Stomach smooth muscle (tissue), 2 donors: ENCODE data around the gene CUEDC2.

Experiments used
- H3K27ac ChIP-seq: one replicate; pipeline ENCODE4 v1.7.0; 2013; ENCODE audit warnings: mild to moderate bottlenecking, low read length, inconsistent platforms
- H3K27me3 ChIP-seq, 2 donors: one replicate each; pipeline ENCODE4 v1.7.0; 2013; ENCODE audit warnings: low read length in 2 of 2; ENCODE audit not compliant: insufficient read depth in 2 of 2, control insufficient read depth in 1 of 2
- H3K36me3 ChIP-seq, 2 donors: one replicate each; pipeline ENCODE4 v1.7.0; 2013; ENCODE audit warnings: low read length in 2 of 2; ENCODE audit not compliant: control insufficient read depth in 2 of 2, insufficient read depth in 2 of 2
- H3K4me1 ChIP-seq: one replicate; pipeline ENCODE4 v1.7.0; 2013; ENCODE audit warnings: low read length; ENCODE audit not compliant: control insufficient read depth, insufficient read depth
- H3K4me3 ChIP-seq, 2 donors: one replicate each; pipeline ENCODE4 v1.7.0; 2013; ENCODE audit warnings: low read length in 2 of 2
- H3K9ac ChIP-seq, 2 donors: one replicate each; pipeline ENCODE4 v1.7.0; 2013; ENCODE audit warnings: low read length in 2 of 2, mild to moderate bottlenecking in 1 of 2
- H3K9me3 ChIP-seq, 2 donors: one replicate each; pipeline ENCODE4 v1.7.0; 2013; ENCODE audit warnings: low read length in 2 of 2; ENCODE audit not compliant: control insufficient read depth in 2 of 2
- donor health status: healthy.
- donor health status: Pancreatic carcinoma.

CUEDC2 gene

GRCh38 chr10:102453502-102453901 is 21.1 kb upstream of the CUEDC2 start:
- no peak overlapping the region for H3K27ac ChIP-seq
- H3K9ac ChIP-seq: no peak overlapping the region
- H3K9me3 ChIP-seq: no peaks in the 10 kb centered on the region
- peaks cover 13% of the 10 kb centered on the region for H3K4me1 ChIP-seq
- H3K36me3 ChIP-seq: no peaks in the 10 kb centered on the region
- H3K27me3 ChIP-seq: no peaks in the 10 kb centered on the region
- H3K4me3 ChIP-seq: no peak overlapping the region

GRCh38 chr10:102452672-102453340 is 20.4 kb upstream of the CUEDC2 start:
- H3K4me3 ChIP-seq: no peak overlapping the region
- peaks cover 13% of the 10 kb centered on the region for H3K4me1 ChIP-seq
- no peaks in the 10 kb centered on the region for H3K36me3 ChIP-seq
- no peaks in the 10 kb centered on the region for H3K9me3 ChIP-seq
- H3K27ac ChIP-seq: peak overlapping the region; percentile 37
- no peak overlapping the region for H3K9ac ChIP-seq
- no peaks in the 10 kb centered on the region for H3K27me3 ChIP-seq

GRCh38 chr10:102451105-102451969 is 19.0 kb upstream of the CUEDC2 start, which contains the start of gene C10orf95:
Gene C10orf95, minus strand, starts transcription at chr10:102451543. Its CDS starts 450 bp downstream, at chr10:102451093.
- Histone ChIP-seq H3K4me1 (peaks cover 13% of the 10 kb centered on the region), H3K9ac (peak within 1 kb of the TSS; percentile 58 to 83), H3K36me3 (no peaks in the 10 kb centered on the region), H3K27me3 (no peaks in the 10 kb centered on the region), H3K4me3 (peak within 1 kb of the TSS; percentile 87 to 95), H3K9me3 (no peaks in the 10 kb centered on the region), H3K27ac (peak within 1 kb of the TSS; percentile 60)

DNA sequence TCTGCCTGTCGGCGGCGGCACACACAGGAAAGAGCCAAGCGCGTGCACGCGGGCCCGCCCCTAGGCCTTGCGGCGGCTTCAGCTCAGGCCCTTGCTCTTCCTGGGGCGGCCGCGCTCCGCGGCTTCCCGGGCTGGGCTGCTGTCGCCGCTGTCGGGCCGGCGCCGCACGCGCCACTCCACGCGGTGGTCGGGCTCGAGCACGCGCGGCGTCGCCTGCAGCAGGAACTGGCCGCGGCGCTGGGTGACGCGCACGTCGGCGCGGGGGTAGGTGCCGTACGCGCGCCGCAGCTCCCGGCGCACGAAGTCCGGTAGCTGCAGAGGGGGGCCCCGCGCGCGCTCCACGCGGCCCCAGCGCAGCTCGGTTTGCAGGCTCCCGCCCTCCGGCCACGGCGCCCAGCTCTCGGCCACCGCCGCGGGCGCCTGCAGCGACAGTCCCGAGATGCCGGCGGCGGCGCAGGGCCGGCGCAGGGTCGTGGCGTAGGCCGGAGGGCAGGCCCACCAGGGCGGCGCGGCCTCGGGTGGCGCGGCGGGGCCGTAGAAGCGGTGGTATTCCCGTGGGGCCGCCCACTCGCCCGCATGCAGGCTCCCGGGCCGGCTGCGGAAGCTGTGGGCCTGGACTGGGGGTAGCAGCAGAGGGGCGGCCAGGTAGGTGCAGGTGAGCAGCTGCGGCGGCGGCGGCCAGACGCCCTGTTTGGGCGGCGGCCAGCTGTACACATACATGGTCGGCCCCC is 18.2 kb upstream of the CUEDC2 start:
- Histone ChIP-seq H3K9ac (peak overlapping the region; percentile 79 to 83), H3K9me3 (no peaks in the 10 kb centered on the region), H3K27me3 (no peaks in the 10 kb centered on the region), H3K4me1 (peaks cover 13% of the 10 kb centered on the region), H3K27ac (peak overlapping the region; percentile 60), H3K4me3 (peak overlapping the region; percentile 87 to 95), H3K36me3 (no peaks in the 10 kb centered on the region)

- Histone ChIP-seq H3K4me3 (peak overlapping the region; percentile 87 to 95), H3K9ac (peak overlapping the region; percentile 79 to 83), H3K9me3 (no peaks in the 10 kb centered on the region), H3K27ac (no peak overlapping the region), H3K27me3 (no peaks in the 10 kb centered on the region), H3K4me1 (peaks cover 13% of the 10 kb centered on the region), H3K36me3 (no peaks in the 10 kb centered on the region)
Observed at GRCh38 chr10:102450124-102450373, 17.7 kb upstream of the CUEDC2 start.

- peak overlapping the region; percentile 79 to 83 for H3K9ac ChIP-seq
- H3K27ac ChIP-seq: no peak overlapping the region
- no peaks in the 10 kb centered on the region for H3K9me3 ChIP-seq
- peak overlapping the region; percentile 87 to 95 for H3K4me3 ChIP-seq
- peaks cover 13% of the 10 kb centered on the region for H3K4me1 ChIP-seq
- no peaks in the 10 kb centered on the region for H3K36me3 ChIP-seq
- no peaks in the 10 kb centered on the region for H3K27me3 ChIP-seq
Observed at GRCh38 chr10:102449321-102450123, 17.1 kb upstream of the CUEDC2 start.

- Histone ChIP-seq H3K27me3 (no peaks in the 10 kb centered on the region), H3K9me3 (no peaks in the 10 kb centered on the region), H3K27ac (no peak overlapping the region), H3K36me3 (no peaks in the 10 kb centered on the region), H3K9ac (no peak overlapping the region), H3K4me1 (no peaks in the 10 kb centered on the region), H3K4me3 (no peak overlapping the region)
Observed at GRCh38 chr10:102444851-102445250, 12.5 kb upstream of the CUEDC2 start.

DNA sequence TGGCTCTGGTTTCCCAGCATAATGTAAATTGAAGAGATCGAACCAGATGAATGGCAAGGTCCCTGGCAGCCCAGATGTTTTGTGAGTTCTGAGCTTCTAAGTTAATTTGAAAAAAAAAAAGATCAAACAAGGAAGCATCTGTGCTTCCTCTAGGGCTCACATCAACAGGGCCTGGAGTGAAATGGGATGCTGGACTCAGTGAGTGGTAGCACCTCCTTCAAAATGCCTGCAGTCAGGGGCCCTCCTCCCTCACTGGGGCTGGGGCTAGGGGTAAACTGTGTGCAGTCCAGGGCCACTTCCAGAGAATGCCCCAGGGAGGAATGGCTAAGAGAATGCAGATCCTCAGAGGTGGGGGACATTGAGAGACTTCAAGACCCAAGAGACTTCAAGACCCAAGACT is 6.0 kb upstream of the CUEDC2 start:
- H3K36me3 ChIP-seq: no peaks in the 10 kb centered on the region
- H3K9ac ChIP-seq: no peak overlapping the region
- H3K27me3 ChIP-seq: peaks cover 14% of the 10 kb centered on the region in 2 donors
- no peak overlapping the region for H3K27ac ChIP-seq
- peaks cover 2% of the 10 kb centered on the region for H3K4me1 ChIP-seq
- no peaks in the 10 kb centered on the region for H3K9me3 ChIP-seq
- no peak overlapping the region for H3K4me3 ChIP-seq

GRCh38 chr10:102437515-102437914 is 5.1 kb upstream of the CUEDC2 start:
- peaks cover 14% of the 10 kb centered on the region in 2 donors for H3K27me3 ChIP-seq
- H3K4me3 ChIP-seq: no peak overlapping the region

GRCh38 chr10:102436312-102436711 is 3.9 kb upstream of the CUEDC2 start:
- H3K4me3 ChIP-seq: no peak overlapping the region
- peaks cover 11% of the 10 kb centered on the region for H3K4me1 ChIP-seq
- H3K9me3 ChIP-seq: no peaks in the 10 kb centered on the region
- no peak overlapping the region for H3K27ac ChIP-seq
- no peak overlapping the region for H3K9ac ChIP-seq
- no peaks in the 10 kb centered on the region for H3K36me3 ChIP-seq
- peaks cover 14% of the 10 kb centered on the region in 2 donors for H3K27me3 ChIP-seq

More at GRCh38 chr10:102437515-102437914, 5.1 kb upstream of the CUEDC2 start:
- Histone ChIP-seq H3K4me1 (peaks cover 2% of the 10 kb centered on the region), H3K9me3 (no peaks in the 10 kb centered on the region), H3K36me3 (no peaks in the 10 kb centered on the region), H3K9ac (no peak overlapping the region), H3K27ac (no peak overlapping the region)
